Activated naive CD8-positive, alpha-beta T cell treated with anti-CD3 and anti-CD28 coated beads, Interleukin-2, amount 50 U/mL, for 24 hours (primary cell): ENCODE results near the gene SELENOO.

Experiments used
- ATAC-seq: fragments of 150-1000 bp; cut with Tn5 transposase; one replicate; pipeline ENCODE4 v1.10.0; 2021
- DNase-seq: peaks from one replicate; pipeline ENCODE4 v3.0.0; 2021
- H3K27ac Mint-ChIP-seq: one replicate; pipeline ENCODE4 v1.8.0; 2021; ENCODE audit warnings: mild to moderate bottlenecking, mixed read lengths
- H3K27me3 Mint-ChIP-seq: one replicate; pipeline ENCODE4 v1.8.0; 2021; ENCODE audit warnings: mixed read lengths
- H3K36me3 Mint-ChIP-seq: one replicate; pipeline ENCODE4 v1.8.0; 2021; ENCODE audit warnings: low read depth, mixed read lengths
- H3K4me1 Mint-ChIP-seq: one replicate; pipeline ENCODE4 v1.8.0; 2021; ENCODE audit warnings: mixed read lengths
- H3K4me3 Mint-ChIP-seq: one replicate; pipeline ENCODE4 v1.8.0; 2021; ENCODE audit warnings: mild to moderate bottlenecking, moderate library complexity, mixed read lengths
- H3K9me3 Mint-ChIP-seq: one replicate; pipeline ENCODE4 v1.8.0; 2021; ENCODE audit warnings: mixed read lengths

The SELENOO gene

DNA sequence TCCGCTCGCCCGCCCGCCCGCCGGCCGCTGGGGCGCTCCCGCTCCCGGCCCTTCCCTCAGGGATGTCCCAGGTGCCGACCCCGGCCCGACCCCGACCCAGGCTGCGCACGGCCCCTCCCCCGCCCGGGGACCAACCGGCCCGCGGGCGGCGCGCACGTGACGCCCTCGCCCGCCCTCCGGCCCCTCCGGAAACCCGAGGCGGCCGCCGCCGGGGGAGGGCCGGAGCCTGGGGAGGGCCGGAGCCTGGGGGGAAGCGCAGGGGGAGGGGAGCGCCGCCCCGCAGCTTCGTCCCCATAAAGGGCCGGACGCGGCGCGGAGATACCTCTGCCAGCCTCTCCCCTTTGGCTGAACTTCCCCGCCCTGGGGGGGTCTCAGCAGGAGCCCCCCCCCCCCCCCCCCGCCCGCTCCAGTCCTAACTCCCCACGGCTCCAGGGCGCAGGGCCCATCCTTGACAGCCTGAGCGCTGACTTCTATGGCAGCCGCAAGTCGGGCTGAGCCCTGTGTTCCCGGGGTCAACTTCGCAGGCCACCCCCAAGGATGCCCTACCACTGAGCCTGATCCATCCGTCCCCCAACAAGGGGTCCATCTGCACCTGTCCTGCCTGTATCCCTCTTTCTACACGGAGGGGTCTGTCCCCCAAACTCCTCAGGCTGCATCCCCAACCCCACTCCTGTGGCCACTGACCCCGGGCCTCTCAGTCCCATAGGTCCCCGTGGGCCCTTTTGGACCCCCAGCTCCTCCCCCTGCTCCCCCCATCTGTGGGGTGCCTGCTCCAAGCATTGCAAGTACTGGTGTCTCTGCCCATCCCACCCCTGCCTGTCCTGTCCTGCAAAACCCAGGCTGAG, 61.0 kb downstream of the SELENOO start, which contains the start of gene MAPK12:
Gene MAPK12, minus strand, starts transcription at position 69 of the 845 bp plus-strand sequence. CDS start 174 bp downstream, outside the sequence.
- ATAC-seq (no peak), DNase-seq (no peak)
- no peak within 1 kb of the TSS for H3K27ac Mint-ChIP-seq
- peak within 1 kb of the TSS; percentile 46 for H3K4me3 Mint-ChIP-seq
- H3K27me3 Mint-ChIP-seq, result peaks cover 21% of the 10 kb centered on the region
- H3K36me3 Mint-ChIP-seq, result no peaks in the 10 kb centered on the region
- peaks cover 5% of the 10 kb centered on the region for H3K4me1 Mint-ChIP-seq
- H3K9me3 Mint-ChIP-seq, result no peaks in the 10 kb centered on the region

DNA sequence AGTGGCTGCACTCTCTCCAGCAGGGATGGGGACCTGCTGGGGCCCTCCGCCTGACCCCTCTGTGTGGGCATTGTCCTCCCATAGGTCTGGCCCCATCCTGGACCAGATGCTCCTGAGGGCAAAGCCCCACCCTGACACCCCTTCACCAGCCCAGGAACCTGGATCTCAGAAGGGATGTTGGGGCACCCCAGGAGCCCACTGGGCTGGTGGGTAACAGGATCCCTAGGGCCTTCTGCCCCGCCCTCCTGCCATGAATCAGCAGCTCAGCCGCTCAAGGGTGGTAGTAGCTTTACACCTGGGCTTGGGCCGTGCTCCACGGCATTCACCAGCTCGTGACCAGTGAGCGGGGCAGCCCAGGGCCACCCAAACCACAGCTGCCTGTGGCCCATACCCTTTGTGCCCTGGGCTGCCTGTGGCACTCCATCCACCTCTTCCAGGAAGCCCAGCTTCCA, 61.7 kb downstream of the SELENOO start:
- peak overlapping the region; percentile 43 for H3K4me3 Mint-ChIP-seq
- ATAC-seq, result no peak
- H3K4me1 Mint-ChIP-seq, result peaks cover 5% of the 10 kb centered on the region
- H3K27ac Mint-ChIP-seq, result no peak overlapping the region
- DNase-seq, result no peak
- H3K36me3 Mint-ChIP-seq, result no peaks in the 10 kb centered on the region
- H3K27me3 Mint-ChIP-seq, result peaks cover 21% of the 10 kb centered on the region
- no peaks in the 10 kb centered on the region for H3K9me3 Mint-ChIP-seq

DNA sequence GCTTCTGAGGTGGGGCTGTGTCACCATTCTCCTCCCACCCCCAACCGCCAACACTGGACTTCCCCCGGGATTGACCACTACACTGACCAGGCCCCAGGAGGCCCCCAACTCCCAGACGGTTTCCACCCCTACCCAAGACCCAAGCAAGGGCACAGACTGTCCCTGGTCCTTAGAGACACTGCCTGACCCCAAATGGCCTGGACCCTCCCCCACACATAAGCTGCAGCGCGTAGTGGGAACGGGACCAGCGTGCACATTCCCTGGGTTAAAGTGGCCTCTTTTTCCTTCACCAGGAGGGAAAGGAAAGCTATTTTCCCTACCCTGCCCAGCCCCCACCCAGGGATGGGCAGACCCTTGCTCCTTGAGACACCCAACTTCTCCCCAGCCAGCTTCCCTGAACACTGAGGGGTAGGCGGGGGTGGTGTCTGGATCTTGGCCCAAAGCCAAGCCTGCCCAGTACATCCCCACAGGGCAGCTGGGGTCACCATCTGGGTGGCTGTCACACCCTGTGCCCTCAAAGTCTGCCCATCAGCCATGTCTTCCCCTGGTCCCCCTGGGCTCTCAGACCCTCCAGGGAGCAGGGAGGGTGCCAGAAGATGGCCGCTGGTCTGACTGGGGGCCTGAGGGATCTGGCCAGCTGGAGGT, 62.3 kb downstream of the SELENOO start:
- peaks cover 5% of the 10 kb centered on the region for H3K4me1 Mint-ChIP-seq
- H3K27ac Mint-ChIP-seq, result no peak overlapping the region
- H3K27me3 Mint-ChIP-seq, result peaks cover 21% of the 10 kb centered on the region
- H3K4me3 Mint-ChIP-seq, result no peak overlapping the region
- DNase-seq (no peak), ATAC-seq (no peak)
- no peaks in the 10 kb centered on the region for H3K36me3 Mint-ChIP-seq
- no peaks in the 10 kb centered on the region for H3K9me3 Mint-ChIP-seq

DNA sequence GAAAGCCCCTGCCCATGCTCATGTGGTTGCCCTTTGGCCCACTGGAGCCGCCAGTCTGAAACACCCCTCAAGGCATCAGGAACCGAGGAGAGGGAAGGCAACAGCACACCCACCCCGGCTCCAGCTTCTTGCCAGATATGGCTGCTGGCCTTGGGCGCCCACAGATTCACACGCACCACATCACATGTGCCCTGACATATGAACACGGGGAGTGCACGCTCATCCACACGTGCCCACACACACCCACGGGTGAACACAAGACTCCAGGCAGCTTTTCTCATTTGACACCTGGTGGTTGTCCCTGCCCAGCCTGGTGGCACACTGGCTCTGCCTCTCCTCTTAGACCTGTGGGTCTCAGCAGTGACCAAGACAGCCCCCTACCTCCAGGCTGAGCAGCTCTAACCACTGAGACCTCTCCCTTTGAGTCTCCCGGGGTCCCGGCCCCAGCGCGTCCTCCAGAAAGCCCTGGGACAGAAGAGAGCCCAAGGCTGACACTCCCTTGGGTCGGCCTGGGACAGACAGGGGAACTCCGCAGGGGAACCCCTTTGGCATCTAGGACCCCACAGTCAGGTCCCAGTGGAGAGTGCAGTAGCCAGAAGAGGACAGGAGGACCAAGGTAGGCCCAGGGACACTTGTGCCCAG, 63.4 kb downstream of the SELENOO start:
- no peak for DNase-seq
- Mint-ChIP-seq H3K27me3 (peaks cover 14% of the 10 kb centered on the region), H3K27ac (no peak overlapping the region), H3K4me3 (no peak overlapping the region), H3K9me3 (no peaks in the 10 kb centered on the region), H3K4me1 (peaks cover 9% of the 10 kb centered on the region), H3K36me3 (no peaks in the 10 kb centered on the region)
- no peak for ATAC-seq

DNA sequence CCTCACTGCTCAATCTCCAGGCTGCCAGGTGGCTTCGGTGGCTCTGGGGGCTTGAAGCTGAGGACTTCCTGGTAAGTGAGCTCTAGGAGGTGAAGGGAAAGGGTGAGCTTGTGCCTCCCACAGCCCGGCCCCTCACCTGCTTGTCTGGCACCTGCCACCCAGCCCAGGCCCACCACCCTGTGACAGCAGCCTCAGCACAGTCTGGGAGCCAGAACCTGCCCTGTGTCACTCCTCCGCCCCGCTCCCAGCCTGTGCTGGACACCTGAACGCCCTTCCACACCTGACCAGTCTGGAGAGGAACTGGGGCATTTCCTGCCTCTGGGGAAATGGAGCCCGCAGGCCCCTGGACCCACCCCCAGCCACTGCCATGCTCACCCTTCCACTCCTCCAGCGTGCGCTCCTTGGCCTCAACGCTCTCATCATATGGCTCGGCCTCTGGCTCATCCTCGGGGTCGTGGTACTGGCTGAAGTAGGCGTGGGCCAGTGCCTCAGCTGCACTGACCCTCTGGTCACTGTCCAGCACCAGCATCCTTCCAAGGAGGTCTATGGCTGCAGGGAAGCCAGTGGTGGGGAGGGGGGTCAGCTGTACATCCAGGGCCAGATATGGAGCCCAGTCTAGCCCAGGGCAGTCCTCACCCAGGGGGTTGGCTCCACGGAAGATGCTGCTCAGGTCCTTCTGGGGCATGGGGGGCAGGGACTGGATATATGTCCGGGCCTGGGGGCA, 64.3 kb downstream of the SELENOO start:
- ATAC-seq, result no peak
- Mint-ChIP-seq H3K4me1 (peaks cover 9% of the 10 kb centered on the region), H3K36me3 (no peaks in the 10 kb centered on the region), H3K27me3 (peaks cover 11% of the 10 kb centered on the region), H3K4me3 (no peak overlapping the region), H3K9me3 (no peaks in the 10 kb centered on the region), H3K27ac (no peak overlapping the region)
- DNase-seq, result no peak

DNA sequence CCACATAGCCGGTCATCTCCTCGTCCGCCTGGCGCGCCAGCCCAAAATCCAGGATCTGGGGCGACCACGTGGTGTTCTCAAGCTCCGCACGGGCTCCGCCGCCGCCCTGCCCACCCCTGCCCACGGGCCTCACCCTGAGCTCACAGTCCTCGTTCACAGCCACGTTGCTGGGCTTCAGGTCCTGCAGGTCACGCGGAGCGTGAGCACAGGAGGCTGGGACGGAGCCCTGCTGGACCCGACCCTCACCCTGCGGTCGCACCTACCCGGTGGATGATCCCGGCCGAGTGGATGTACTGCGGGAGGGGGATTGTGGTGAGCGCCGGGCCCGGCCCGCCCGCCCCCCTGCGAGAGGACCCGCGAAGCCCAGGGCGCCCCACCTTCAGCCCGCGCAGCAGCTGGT, 66.2 kb downstream of the SELENOO start:
- ATAC-seq, result no peak

More for the DNA sequence above, 66.2 kb downstream of the SELENOO start:
- Mint-ChIP-seq H3K27ac (no peak overlapping the region), H3K4me3 (no peak overlapping the region), H3K36me3 (no peaks in the 10 kb centered on the region), H3K4me1 (peaks cover 15% of the 10 kb centered on the region), H3K9me3 (no peaks in the 10 kb centered on the region), H3K27me3 (peaks cover 12% of the 10 kb centered on the region)
- DNase-seq, result no peak
